ENCODE data around the gene MCM8.
A peak's percentile ranks its signal among the peaks of the same experiment; 100 is the strongest.

MCM8 gene

DNA sequence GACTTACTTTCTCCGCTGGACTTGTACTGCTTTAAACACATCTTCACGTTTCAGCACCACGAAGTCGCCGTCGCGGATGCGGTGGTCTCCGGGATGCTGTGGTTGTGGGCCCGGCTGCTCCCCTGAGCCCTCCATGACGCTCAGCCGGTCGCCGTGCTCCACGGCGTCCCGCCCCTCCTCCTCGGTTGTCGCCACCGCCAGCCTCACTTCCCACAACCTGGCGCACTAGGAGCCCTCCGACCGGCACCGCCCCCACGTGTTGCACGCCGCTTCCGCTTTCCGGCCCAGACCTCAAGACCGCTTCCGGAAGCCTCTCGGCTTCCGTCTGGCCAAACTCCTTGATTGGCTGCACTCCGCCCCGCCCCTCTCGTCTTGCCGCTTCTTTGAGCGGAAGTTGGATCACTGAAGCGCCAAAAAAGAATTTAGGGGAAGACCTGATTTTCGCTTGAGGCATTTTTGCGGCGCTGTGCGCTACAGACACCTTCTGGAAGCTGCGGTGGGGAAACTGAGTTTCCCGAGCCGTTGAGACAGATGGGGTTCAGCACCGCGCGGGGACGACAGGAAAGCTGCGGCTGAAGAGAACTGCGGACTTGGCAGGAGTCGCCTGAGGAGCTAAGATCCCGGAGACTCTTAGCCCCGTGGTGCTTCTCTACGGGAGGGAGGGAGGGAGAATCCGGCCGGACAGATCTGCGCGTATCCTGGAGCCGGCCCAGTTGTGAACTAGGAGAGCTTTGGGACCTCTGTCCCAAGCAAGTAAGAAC, at the start of gene MCM8, which contains the start of gene TRMT6:
TSS of gene MCM8 (plus strand) at position 382 of the 761 bp plus-strand sequence. CDS start 1,364 bp downstream, outside the sequence.
TSS of gene TRMT6 (minus strand) at position 263 of the 761 bp plus-strand sequence. CDS start at position 135, 128 bp downstream.
- Histone ChIP-seq H3K9ac (ENCODE audit: low read length in 5 of 5) (peak within 1 kb of the TSS; percentile 66 to 90 (median 88)), H3K4me3 (ENCODE audit: low read depth in 1 of 5, low read length in 5 of 5) (peak within 1 kb of the TSS; percentile 68 to 94 (median 93)), H3K27me3 (ENCODE audit: control insufficient read depth in 5 of 5, insufficient read depth in 4 of 5, low read length in 5 of 5) (no peaks in the 10 kb centered on the region), H3K9me3 (ENCODE audit: control insufficient read depth in 5 of 5, low read length in 5 of 5) (no peaks in the 10 kb centered on the region), H3K4me1 (ENCODE audit: control insufficient read depth in 5 of 5, insufficient read depth in 5 of 5, low read length in 5 of 5) (peaks cover 0 to 24% (median 18%) of the 10 kb centered on the region in 5 donors), H3K36me3 (ENCODE audit: control insufficient read depth in 5 of 5, insufficient read depth in 5 of 5, low read length in 5 of 5) (peaks cover 15 to 26% (median 22%) of the 10 kb centered on the region in 5 donors), H3K27ac (ENCODE audit: low read depth, low read length) (peak within 1 kb of the TSS; percentile 71)

DNA sequence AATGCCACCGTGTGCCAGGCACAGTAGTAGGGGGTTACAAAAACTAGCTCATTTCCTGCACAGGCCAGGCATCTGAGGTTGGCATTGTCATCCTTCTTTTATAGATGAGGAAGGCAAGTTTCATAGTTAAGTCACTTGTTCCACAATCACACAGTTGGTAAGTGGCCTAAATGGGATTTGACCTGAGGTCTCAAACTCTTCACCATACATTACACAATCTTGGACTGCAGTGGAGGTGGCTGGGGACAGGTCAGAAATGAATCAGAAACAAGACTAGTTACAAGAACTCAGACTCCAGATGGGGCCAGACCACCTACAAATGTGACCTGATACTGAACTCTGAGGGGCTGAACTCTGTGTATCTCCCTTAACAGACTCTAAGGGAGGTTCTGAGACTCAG, 49.5 kb upstream of the MCM8 start:
- H3K36me3 ChIP-seq (ENCODE audit: control insufficient read depth in 5 of 5, insufficient read depth in 5 of 5, low read length in 5 of 5): no peaks in the 10 kb centered on the region
- H3K4me1 ChIP-seq (ENCODE audit: control insufficient read depth in 5 of 5, insufficient read depth in 5 of 5, low read length in 5 of 5): no peaks in the 10 kb centered on the region
- no peaks in the 10 kb centered on the region for H3K9me3 ChIP-seq (ENCODE audit: control insufficient read depth in 5 of 5, low read length in 5 of 5)
- H3K27me3 ChIP-seq (ENCODE audit: control insufficient read depth in 5 of 5, insufficient read depth in 4 of 5, low read length in 5 of 5): peaks cover 0 to 11% (median 0%) of the 10 kb centered on the region in 5 donors
- no peak overlapping the region for H3K9ac ChIP-seq (ENCODE audit: low read length in 5 of 5)
- H3K4me3 ChIP-seq (ENCODE audit: low read depth in 1 of 5, low read length in 5 of 5): no peak overlapping the region
- no peak overlapping the region for H3K27ac ChIP-seq (ENCODE audit: low read depth, low read length)

GRCh38 chr20:5908981-5909380, 41.5 kb upstream of the MCM8 start:
- H3K36me3 ChIP-seq (ENCODE audit: control insufficient read depth in 5 of 5, insufficient read depth in 5 of 5, low read length in 5 of 5): no peaks in the 10 kb centered on the region

DNA sequence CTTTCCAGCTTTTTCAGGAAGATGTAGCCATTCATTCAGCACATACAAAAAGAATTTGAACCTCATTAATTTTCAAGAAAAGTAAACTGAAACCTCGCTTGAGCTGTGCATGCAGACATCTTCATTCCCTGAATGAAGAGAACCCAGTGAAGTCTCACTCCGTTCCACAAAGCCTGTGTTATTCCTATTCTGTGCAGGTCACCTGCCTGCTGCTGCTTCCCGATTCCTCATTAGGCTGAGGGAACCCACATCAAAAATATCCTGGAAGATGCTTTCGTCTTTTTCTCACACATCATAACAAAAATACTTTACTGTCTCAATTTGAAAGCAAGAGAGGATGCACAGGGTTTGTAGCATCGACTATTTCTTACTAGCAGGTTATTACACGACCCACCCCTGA, 40.3 kb upstream of the MCM8 start:
- Histone ChIP-seq H3K4me3 (ENCODE audit: low read depth in 1 of 5, low read length in 5 of 5) (no peak overlapping the region), H3K27ac (ENCODE audit: low read depth, low read length) (no peak overlapping the region), H3K9ac (ENCODE audit: low read length in 5 of 5) (no peak overlapping the region), H3K36me3 (ENCODE audit: control insufficient read depth in 5 of 5, insufficient read depth in 5 of 5, low read length in 5 of 5) (no peaks in the 10 kb centered on the region), H3K27me3 (ENCODE audit: control insufficient read depth in 5 of 5, insufficient read depth in 4 of 5, low read length in 5 of 5) (peaks cover 0 to 17% (median 7%) of the 10 kb centered on the region in 5 donors), H3K4me1 (ENCODE audit: control insufficient read depth in 5 of 5, insufficient read depth in 5 of 5, low read length in 5 of 5) (peaks cover 0 to 5% (median 5%) of the 10 kb centered on the region in 5 donors), H3K9me3 (ENCODE audit: control insufficient read depth in 5 of 5, low read length in 5 of 5) (no peaks in the 10 kb centered on the region)

More at GRCh38 chr20:5908981-5909380, 41.5 kb upstream of the MCM8 start:
- Histone ChIP-seq H3K27ac (ENCODE audit: low read depth, low read length) (no peak overlapping the region), H3K4me3 (ENCODE audit: low read depth in 1 of 5, low read length in 5 of 5) (no peak overlapping the region), H3K9ac (ENCODE audit: low read length in 5 of 5) (no peak overlapping the region), H3K9me3 (ENCODE audit: control insufficient read depth in 5 of 5, low read length in 5 of 5) (no peaks in the 10 kb centered on the region), H3K4me1 (ENCODE audit: control insufficient read depth in 5 of 5, insufficient read depth in 5 of 5, low read length in 5 of 5) (peaks cover 0 to 5% (median 5%) of the 10 kb centered on the region in 5 donors), H3K27me3 (ENCODE audit: control insufficient read depth in 5 of 5, insufficient read depth in 4 of 5, low read length in 5 of 5) (peaks cover 0 to 17% (median 7%) of the 10 kb centered on the region in 5 donors)

- Histone ChIP-seq H3K4me1 (ENCODE audit: control insufficient read depth in 5 of 5, insufficient read depth in 5 of 5, low read length in 5 of 5) (peaks cover 0 to 5% (median 5%) of the 10 kb centered on the region in 5 donors), H3K9me3 (ENCODE audit: control insufficient read depth in 5 of 5, low read length in 5 of 5) (no peaks in the 10 kb centered on the region), H3K9ac (ENCODE audit: low read length in 5 of 5) (no peak overlapping the region), H3K4me3 (ENCODE audit: low read depth in 1 of 5, low read length in 5 of 5) (no peak overlapping the region), H3K36me3 (ENCODE audit: control insufficient read depth in 5 of 5, insufficient read depth in 5 of 5, low read length in 5 of 5) (no peaks in the 10 kb centered on the region), H3K27me3 (ENCODE audit: control insufficient read depth in 5 of 5, insufficient read depth in 4 of 5, low read length in 5 of 5) (peaks cover 0 to 18% (median 4%) of the 10 kb centered on the region in 5 donors), H3K27ac (ENCODE audit: low read depth, low read length) (no peak overlapping the region)
These were observed 37.3 kb upstream of the MCM8 start for GRCh38 chr20:5913166-5913565.

DNA sequence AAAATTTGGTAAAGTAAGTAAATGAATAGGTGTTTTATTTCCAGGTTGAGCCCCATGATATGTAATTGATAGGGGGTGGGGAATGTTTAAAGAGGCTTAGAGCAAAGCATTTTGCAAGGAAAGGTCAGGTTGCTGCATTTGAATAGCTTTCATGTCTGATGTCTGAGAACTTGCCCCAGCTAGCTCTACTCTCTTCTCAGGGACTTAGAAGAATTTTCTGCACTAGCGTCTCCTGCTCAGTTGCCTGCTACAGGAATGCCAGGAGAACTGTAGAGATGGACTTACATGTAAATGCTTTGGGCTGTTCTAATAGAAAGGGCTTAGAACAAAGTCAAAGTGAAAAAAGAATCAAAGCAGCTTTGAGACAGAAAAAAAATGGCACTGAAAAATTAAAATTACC, 35.6 kb upstream of the MCM8 start:
- H3K4me3 ChIP-seq (ENCODE audit: low read depth in 1 of 5, low read length in 5 of 5): no peak overlapping the region
- H3K9me3 ChIP-seq (ENCODE audit: control insufficient read depth in 5 of 5, low read length in 5 of 5): no peaks in the 10 kb centered on the region

DNA sequence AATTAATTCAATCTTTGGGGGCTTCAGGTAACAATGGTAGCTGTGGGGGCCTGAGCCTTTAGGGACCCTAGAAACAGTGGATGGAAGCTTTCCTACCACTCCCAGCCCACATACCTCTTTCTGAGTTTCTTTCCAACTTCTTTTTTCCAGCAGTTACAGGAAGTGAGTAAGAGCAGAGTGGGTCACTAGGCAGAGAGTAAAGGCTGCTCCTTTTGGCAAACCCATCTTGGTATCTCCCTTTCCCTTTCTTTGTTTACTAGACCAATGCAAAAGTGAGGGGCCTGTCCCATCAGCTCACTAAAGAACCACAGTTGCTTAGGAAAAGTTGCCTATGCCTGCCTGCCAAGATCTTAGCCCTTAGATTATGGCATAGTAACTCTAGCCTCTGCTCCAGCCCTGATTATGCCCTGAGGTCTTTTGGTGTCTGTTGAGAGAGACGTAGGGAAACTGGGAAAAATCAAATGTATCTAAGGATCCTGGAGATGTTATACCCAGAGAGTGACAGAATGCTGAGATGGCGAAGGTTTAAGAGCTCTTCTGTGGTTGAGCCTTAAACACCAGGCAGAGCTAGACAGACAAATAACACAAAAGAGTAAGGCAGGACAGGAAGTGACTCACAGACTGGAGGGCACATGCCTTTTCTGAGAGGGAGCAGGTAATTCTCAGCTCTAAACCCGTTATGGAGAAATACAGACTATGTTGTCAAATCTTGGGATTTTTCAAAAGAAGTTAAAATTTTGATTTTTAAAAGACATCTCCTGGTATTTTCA, 31.4 kb upstream of the MCM8 start:
- Histone ChIP-seq H3K9ac (ENCODE audit: low read length in 5 of 5) (no peak overlapping the region), H3K4me3 (ENCODE audit: low read depth in 1 of 5, low read length in 5 of 5) (no peak overlapping the region), H3K36me3 (ENCODE audit: control insufficient read depth in 5 of 5, insufficient read depth in 5 of 5, low read length in 5 of 5) (no peaks in the 10 kb centered on the region), H3K27me3 (ENCODE audit: control insufficient read depth in 5 of 5, insufficient read depth in 4 of 5, low read length in 5 of 5) (peaks cover 0 to 11% (median 5%) of the 10 kb centered on the region in 5 donors), H3K9me3 (ENCODE audit: control insufficient read depth in 5 of 5, low read length in 5 of 5) (no peaks in the 10 kb centered on the region), H3K4me1 (ENCODE audit: control insufficient read depth in 5 of 5, insufficient read depth in 5 of 5, low read length in 5 of 5) (no peaks in the 10 kb centered on the region), H3K27ac (ENCODE audit: low read depth, low read length) (no peak overlapping the region)

More for the DNA sequence above, 35.6 kb upstream of the MCM8 start:
- H3K36me3 ChIP-seq (ENCODE audit: control insufficient read depth in 5 of 5, insufficient read depth in 5 of 5, low read length in 5 of 5): no peaks in the 10 kb centered on the region
- no peak overlapping the region for H3K27ac ChIP-seq (ENCODE audit: low read depth, low read length)
- H3K9ac ChIP-seq (ENCODE audit: low read length in 5 of 5): no peak overlapping the region
- H3K27me3 ChIP-seq (ENCODE audit: control insufficient read depth in 5 of 5, insufficient read depth in 4 of 5, low read length in 5 of 5): peaks cover 0 to 17% (median 4%) of the 10 kb centered on the region in 5 donors
- peaks cover 0 to 5% (median 5%) of the 10 kb centered on the region in 5 donors for H3K4me1 ChIP-seq (ENCODE audit: control insufficient read depth in 5 of 5, insufficient read depth in 5 of 5, low read length in 5 of 5)

DNA sequence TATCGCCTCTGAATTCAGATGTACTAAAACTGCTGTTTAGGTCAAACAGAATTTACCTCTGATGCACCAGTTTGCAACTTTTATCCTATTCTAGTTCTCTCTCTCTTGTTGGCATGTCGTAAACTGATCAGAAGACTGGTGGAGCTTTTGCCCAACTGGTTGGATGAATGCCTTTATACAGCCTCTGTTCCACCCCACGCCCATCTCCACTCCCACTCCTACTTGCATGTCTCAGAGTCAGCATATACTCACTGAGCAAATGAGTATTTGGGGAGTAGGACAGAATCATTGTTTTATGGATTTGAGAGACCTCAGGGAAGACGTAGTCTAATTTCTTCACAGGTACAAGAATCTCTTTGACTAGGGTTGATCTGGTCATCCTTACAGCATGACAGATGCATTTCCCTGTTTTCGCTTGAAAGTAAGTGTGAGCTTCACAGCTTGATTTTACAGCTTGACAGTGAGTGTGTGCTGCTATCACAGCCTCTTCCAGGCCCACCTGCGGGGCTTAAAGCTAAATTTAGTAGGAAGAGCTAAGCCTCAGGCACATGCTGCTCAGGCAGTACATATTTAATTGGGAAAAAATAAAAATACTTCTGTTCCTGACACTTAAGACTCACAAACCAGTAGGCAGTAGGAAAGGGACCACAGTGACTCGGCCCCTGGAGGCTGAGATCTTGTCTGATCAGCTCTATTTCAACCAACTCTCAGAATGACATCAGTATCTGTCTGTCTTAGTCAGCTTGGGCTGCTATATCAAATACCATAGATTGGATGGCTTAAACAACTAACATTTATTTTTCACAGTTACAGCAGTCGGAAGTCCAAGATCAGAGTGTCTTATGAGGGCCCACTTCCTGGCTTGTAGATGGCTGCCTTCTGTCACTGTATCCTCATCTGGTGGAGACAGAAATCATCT, 30.6 kb upstream of the MCM8 start:
- Histone ChIP-seq H3K36me3 (ENCODE audit: control insufficient read depth in 5 of 5, insufficient read depth in 5 of 5, low read length in 5 of 5) (no peaks in the 10 kb centered on the region), H3K9me3 (ENCODE audit: control insufficient read depth in 5 of 5, low read length in 5 of 5) (no peaks in the 10 kb centered on the region), H3K27me3 (ENCODE audit: control insufficient read depth in 5 of 5, insufficient read depth in 4 of 5, low read length in 5 of 5) (peaks cover 0 to 11% (median 5%) of the 10 kb centered on the region in 5 donors), H3K9ac (ENCODE audit: low read length in 5 of 5) (no peak overlapping the region), H3K27ac (ENCODE audit: low read depth, low read length) (no peak overlapping the region), H3K4me1 (ENCODE audit: control insufficient read depth in 5 of 5, insufficient read depth in 5 of 5, low read length in 5 of 5) (no peaks in the 10 kb centered on the region), H3K4me3 (ENCODE audit: low read depth in 1 of 5, low read length in 5 of 5) (no peak overlapping the region)

- Histone ChIP-seq H3K4me3 (ENCODE audit: low read depth in 1 of 5, low read length in 5 of 5) (no peak overlapping the region), H3K4me1 (ENCODE audit: control insufficient read depth in 5 of 5, insufficient read depth in 5 of 5, low read length in 5 of 5) (no peaks in the 10 kb centered on the region), H3K36me3 (ENCODE audit: control insufficient read depth in 5 of 5, insufficient read depth in 5 of 5, low read length in 5 of 5) (no peaks in the 10 kb centered on the region), H3K9me3 (ENCODE audit: control insufficient read depth in 5 of 5, low read length in 5 of 5) (no peaks in the 10 kb centered on the region), H3K27ac (ENCODE audit: low read depth, low read length) (no peak overlapping the region), H3K27me3 (ENCODE audit: control insufficient read depth in 5 of 5, insufficient read depth in 4 of 5, low read length in 5 of 5) (peaks cover 0 to 11% (median 5%) of the 10 kb centered on the region in 5 donors), H3K9ac (ENCODE audit: low read length in 5 of 5) (no peak overlapping the region)
These were observed 29.9 kb upstream of the MCM8 start for GRCh38 chr20:5920581-5920980.

Data from subcutaneous abdominal adipose tissue (tissue), 5 donors.